CD4-positive, alpha-beta T cell treated with Interleukin-17A for 4 hours (primary cell): ENCODE data around the gene MRPL23.
"Not testable (repeated sequence)": the region's sequence is repeated elsewhere in the genome, so short reads cannot be mapped to it uniquely, and the experiment has no call there.

Experiments used
- DNase-seq: peaks from one replicate; pipeline ENCODE4 v3.0.0-alpha.2; 2020; ENCODE audit warnings: mixed read lengths

Gene MRPL23

DNA sequence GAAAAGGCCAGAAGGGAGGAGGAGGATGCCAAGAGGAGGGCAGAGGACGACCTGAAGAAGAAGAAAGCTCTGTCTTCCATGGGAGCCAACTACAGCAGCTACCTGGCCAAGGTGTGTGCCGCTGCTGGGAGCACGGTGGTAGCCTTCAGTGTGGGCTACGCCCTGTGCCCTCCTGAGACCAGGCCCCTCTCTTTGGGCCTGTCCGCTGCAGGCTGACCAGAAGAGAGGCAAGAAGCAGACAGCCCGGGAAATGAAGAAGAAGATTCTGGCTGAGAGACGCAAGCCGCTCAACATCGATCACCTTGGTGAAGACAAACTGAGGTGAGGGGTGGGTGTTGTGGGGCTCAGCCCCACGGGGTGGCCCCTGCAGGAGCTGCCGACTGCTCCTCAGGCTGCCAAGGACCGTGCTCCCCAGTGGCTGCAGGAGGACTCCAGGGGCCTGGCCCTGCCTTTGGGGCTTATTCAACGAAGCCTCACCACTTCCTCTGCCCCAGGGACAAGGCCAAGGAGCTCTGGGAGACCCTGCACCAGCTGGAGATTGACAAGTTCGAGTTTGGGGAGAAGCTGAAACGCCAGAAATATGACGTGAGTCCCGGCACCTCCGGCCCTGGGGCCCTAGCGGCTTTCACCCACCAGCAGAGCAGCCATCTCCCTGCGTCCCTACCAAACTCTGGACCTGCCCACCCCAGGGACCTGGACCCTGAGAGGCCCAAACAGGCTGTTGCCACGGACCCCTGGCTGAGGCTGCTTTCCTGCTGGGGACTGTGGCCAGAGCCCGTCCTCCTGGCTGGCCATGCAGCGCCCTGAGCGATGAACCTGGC lies 12.6 kb upstream of the MRPL23 start:
- no peak for DNase-seq

DNA sequence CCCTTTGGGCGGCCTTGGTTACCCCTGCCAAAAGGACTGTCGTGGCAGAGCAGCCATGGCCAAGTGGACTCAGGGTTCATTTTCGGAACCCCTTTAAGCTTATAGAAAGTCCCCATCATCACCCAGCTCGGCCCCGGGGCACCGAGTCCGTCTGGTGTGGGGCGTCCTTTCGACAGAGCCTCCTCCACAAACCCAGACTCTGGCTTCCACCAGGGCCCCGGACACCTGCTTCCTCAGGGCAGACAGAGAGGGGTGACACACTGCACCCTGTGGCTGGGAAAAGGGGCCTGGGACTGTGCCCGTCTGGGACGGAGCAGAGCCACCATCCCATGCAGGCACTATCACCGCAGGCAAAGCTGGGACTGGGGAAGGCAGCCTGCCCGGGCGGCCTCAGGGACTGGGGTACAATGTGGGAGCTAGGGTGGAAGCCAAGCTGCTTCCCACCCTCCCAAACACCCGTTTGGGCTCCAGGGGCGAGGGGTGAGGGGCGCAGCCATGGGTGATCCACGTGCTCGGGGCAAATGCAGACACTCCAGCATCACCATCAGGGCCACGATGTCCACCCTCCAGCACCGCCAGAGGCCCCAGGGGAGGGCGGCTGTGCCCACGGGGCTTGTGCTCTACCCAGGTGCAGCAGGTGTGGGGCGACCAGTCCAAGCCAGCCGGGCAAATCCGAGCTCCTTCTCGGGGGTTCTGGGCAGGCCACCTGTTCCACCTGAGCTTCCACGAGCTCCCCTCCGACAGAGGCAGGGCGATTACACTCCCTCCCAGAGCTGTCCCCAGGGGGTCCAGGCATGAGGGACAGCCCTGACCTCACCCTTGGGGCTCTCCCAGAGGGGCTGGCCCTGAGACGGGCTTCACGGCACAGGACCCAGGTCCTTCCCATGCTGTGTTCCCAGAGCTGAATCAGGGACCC lies 11.7 kb upstream of the MRPL23 start:
- DNase-seq: no peak

DNA sequence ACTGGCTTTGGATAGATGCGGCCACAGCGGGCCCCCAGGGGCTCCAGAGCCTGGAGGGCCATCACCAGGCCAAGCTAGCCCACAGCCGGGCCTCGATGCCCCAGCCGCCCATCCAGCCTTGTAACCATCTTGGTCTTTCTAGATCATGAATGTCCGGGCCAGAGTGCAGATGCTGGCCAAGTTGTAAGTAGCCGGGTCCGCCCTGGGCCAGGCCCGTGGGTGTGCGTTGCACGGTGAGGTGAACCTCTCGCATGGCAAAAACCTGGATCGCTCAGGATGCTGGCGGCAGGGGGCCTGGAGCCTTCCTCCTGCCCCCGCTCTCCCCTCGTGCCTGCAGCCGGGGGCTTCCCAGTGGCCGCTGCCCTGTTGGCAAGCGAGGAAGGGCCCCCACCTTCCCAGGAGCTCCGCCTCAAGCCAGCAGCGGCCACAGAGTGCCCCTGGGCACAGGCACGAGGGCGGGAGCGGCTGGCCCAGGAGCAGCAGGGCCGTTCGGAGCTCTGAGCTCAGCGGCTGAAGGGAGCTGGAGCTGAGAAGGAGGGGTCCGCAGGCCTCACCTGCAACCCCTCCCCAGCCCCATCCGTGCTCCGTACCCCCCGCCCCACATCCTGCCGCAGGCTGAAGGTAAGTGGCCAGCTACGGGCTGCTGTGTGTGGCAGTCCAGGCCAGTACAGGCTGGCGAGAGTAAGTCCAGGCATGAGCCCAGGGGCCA lies 10.9 kb upstream of the MRPL23 start:
- no peak for DNase-seq

DNA sequence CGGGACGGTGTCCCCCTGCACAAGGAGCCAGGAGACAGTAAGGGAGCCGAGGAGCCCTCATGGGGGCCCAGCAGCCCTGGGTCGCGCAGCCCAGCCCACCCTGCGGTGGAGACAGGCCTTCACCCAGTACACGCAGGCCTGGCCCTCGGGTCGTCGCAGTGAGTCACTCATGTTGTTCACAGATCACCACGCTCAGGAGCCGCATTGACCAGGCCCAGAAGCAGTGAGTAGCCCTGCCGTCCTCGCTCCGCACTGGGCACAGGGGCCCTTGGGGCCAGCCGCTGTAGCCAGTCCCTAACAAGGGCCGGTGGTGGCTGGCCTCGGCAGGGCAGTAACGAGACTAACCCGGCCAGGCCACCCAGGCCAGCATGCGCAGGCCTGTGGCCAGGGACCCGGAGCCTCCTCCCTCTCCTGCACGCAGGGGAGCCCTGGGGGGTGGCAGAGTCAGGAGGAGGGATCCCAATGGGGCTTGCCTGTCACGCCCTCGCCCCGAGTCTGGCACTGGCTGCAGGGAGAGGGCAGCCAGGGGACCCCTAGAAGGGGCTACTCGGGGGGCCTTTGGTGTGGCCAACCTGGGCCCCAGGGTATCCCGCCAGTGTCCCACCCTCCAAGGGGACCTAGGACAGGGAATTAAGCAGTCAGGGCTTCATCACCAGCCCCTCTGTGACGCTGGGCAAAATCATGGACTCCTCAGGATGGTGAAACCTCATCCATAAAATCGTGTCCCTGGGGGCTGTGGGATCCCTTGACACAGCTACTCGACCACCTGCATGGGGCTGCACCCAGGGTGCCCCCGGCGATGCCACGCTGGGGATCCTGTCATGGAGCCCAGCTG lies 10.1 kb upstream of the MRPL23 start:
- no peak for DNase-seq

DNA sequence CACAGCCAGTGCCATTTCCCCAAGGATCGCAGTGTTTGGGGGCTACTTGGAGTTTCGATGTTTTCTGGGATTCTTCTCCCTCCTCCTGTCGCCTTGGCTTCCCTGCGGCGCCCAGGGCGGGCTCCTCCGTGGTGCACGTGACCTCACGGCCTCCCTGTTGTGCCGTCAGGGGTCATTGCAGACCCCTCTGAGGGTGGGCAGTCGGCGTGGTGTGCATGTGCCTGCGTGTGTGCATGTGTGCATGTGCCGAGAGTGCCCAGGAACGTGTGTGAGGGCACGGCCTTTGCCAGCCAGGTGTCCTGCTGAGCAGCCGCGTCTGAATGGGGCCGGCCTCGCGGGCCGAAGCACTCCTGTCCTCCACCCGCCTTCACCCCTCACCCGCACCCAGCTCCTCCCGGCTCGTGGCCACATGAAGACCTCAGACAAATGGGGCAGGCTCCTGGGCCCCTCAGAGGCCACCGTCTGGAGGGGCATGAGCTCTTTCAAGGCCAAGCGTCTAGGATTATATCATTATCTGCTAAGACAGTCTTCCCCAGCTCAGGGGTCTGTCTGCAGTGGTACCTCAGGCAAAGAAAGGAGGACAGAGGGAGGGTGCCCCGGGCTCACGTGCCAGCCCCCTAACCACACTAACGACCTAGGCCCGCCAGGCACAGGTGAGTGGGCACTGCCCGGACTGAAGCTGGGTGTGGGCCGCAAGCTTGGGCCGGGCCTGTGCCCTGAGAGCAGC lies 9.4 kb upstream of the MRPL23 start:
- DNase-seq: no peak

DNA sequence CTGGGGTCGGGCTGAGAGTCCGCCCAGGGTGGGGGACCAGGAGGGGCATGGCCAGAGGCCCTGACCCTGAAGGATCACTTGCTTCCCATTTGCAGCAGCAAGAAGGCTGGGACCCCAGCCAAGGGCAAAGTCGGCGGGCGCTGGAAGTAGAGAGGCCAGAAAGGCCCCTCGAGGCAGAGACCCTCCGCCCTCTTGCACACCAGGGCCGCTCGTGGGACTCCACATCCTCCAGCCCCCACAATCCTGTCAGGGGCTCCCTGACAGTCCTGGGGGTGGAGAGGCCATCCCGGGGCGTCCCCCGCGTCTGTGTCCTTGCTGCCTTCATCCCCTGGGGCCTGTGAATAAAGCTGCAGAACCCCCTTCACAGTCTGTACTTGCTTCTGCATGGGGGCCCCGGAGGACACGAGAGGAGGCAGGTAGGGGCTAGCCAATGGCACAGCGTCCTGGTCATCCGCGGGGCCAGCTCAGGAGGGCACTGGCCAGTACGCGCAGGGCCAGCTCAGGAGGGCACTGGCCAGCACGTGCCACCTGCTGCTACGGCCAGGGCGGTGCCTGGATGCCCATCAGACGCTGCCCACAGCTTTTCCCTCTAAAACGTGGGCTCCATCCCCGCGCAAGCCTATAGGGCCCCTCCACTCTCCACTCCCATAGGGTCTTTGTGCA lies 8.7 kb upstream of the MRPL23 start:
- no peak for DNase-seq

DNA sequence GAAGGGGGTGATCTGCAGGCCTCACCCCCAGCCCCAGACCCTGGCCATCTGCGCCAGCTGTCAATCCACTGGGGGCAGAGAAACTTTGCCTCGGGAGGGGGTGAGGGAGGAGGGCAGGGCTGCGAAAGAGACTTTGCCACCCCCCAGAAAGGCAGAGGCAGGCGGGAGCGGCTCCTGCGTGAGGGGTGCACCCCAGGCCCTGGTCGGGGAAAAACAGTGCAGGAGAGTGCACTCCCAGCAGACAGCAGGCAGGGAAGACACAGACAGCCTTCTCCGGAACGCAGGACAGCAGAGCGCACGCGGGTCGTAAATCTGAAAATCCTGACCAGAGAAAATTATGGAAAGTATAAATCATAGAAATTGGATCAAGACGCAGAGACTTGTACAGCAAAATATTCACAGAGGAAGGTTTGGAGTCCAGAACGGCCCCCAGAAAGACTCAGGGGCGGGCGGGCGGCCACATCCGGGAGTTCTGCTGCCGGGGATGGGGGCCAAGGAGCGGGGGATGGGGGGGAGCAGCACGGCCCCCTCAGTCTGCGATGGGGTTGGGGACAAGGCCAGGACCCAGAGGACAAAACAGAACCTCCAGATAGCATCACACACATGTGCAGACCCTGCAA lies 8.0 kb upstream of the MRPL23 start:
- peak; percentile 24 for DNase-seq

DNA sequence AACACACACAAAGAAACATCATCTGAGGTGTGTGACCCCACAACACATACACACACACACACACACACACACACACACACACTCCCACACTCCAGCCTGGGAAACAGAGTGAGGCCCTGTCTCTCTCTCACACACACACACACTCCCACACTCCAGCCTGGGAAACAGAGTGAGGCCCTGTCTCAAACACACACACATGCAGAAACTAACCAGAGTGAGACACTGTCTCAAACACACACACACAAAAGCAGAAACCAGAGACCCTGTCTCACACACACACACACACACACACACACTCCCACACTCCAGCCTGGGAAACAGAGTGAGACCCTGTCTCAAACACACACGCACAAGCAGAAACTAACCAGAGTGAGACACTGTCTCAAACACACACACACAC lies 7.3 kb upstream of the MRPL23 start:
- not testable (repeated sequence) for DNase-seq

DNA sequence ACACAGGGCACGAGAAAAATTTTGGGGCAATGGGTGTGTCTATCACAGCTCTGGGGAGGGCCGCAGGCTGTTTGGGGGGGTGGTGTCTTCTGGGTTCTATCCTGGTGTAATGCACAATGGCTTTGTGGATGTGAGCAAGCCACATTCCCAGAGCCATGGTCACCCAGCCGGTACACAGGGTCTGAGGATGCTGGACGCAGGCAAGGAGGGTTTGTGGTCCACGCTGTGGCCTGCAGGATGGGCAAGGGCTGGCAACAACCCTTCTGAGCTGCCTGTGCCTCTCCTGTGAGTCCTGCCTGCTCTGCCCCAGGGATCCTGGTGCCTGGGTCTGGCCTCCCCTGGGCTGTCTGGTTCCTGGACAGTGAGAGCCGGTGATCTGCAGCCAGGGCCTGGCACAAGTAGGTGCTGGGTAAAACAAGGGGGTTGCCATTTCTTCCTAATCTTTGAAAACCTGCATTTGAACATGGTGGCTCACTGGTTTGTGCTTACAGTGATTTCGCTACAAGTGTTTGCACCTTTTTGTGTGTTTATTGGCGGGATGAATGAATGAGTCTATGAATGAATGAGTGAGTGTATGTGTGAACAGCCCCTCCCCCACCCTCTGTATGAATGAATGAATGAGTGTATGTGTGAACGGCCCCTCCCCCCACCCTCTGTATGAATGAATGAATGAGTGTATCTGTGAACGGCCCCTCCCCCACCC lies 4.4 kb upstream of the MRPL23 start:
- DNase-seq: no peak

DNA sequence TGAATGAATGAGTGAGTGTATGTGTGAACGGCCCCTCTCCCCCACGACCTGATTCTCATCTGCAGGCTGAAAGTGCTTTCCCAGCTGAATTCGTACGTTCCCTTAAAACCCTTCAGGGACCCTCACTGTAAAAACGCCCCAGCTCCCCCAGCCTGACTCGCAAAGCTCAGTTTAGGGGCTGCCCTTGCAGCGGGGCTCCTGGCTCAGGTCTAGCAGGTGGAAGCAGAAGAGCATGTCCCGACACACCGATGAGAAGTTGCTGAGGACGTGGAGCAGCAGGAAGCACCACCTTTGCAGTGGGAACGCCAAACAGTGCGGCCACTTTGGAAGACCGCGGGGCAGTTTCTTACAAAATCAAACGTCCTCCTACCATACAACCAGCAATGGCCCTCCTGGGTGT lies 3.6 kb upstream of the MRPL23 start:
- DNase-seq: no peak

DNA sequence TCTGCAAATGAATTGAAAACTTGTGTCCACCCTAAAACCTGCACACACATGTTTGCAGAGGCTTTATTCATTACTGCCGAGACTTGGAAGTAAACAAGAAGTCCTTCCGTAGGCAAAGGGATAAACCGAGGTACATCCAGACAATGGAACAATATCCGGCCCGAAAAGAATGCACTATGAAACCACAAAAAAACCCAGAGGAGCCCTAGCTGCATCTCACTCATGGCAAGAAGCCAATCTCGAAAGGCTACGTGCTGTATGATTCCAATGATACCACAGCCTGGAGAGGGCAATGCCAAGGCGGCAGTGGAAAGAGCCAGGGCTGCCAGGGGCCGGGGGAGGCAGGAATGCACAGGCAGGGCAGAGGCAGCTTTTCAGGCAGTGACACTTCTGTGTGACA lies 3.2 kb upstream of the MRPL23 start:
- DNase-seq: no peak

DNA sequence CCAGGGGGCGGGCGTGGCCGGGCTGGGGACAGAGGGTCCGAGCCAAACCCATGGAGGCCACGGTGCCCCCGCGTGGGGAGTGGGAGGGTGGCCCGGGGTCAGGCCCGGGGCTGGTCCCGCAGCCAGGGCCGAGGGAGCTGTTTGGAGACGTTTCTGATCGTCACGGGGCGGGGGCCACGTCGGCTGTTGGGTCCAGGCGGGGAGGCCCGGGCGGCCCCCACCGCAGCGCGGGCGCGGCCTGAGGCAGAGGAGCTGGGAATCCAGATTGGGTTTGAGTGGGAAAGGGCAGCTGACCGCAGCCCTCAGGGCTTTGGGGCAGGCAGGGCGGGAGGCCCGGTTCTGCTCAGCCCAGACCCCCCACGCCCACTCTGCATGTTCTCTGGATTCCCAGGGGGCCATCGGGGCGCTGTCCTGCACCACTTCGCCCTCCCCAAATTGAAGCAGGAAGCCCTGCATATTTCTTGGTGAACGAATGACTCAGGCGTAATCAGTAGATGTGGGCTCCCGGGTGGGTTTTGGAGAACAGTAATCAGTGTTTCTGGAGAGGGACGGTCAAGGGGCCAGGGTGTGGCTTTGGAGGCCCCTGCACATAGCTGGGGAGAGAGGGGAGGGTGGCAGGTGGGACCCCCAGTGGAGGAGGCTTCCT lies 583 bp downstream of the MRPL23 start:
- no peak for DNase-seq

DNA sequence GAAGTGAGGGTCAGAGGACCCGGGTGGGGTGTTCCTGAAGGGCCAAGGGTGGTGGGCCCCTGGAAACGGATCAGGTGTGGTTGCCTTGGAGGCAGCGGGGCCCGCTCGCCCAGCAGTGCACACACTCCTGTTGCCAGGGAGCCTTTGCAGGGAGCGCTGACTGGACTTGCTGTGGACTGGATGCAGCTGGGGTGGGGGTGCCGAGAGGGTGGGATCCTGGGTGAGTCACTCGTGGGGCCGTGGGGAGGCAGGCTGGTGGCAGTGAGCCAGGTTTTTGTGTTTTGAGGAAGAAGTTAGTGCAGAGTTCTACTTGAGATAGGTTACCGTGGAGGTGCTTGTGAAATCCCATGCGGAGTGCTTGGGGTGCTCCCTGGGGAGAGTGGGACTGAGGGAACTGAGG lies 1.3 kb downstream of the MRPL23 start:
- DNase-seq: no peak

DNA sequence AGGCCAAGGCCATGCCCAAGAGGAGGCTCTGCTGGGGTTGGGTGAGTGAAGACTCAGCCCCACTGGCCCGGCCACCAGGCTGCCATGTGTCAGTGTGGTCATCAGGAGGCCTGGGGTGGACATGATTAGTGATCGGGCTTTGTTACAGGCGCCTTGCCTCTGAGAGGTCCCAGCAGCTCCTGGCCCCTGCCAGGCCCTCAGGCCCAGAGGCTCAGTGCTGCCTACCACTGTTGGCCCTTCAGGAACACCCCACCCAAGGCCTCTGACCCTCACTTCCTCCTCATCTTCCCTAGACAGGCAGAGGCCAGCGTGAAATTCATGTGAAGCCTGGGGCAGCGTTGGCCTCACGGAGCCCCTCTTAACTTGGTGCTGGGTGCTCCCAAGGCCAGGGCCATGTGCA lies 2.2 kb downstream of the MRPL23 start:
- DNase-seq: no peak

DNA sequence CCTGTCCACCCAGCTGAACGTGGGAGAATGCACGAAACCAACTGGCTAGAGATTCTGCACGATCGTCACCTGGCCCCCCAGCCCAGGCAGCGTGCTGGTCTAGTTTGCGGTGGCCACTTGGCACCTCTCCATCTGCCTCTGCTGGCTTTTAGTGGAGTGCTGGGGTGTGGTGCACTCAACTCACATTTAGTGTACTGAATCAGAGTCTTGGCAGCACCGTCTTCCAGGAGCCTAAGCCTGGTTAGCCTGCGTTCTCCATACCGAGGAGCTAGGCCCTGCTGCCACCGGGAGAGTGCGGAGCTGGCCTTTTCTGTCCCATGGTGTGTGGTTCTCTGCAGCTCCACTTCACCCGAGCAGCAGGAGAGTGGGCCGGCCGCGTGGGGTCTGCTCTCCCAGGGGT lies 2.8 kb downstream of the MRPL23 start:
- no peak for DNase-seq

DNA sequence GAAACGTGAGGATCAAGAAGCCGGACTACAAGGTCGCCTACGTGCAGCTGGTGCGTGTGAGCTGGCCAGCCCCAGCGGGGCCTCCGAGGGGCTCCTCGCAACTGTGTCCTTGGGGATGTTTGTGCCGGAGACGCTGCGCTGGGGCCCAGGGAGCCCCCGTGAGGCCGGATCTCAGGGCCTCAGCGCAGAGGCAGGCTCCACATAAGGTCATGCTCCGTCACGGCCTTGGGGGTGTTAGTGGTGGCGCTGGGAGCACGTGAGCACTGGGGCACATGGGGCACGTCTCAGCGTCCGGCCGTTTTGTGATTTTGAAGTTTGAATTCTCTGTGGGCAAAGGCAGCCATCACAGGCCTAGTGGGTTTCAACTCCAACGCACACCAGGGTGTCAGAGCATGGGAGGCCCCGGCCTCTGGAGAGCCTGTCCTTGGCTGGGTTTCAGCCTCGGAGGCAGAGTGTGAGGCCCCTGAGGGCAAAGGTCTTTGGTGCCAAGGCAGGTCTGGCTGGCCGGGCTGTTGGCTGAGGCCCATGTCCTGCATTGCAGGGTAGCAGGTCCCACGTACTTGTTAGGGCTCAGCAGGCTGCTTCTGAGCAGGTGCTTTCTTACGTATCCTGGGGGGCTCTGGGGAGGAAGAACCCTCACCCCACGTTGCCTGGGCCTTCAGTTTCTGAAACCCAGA lies 5.8 kb downstream of the MRPL23 start:
- no peak for DNase-seq

DNA sequence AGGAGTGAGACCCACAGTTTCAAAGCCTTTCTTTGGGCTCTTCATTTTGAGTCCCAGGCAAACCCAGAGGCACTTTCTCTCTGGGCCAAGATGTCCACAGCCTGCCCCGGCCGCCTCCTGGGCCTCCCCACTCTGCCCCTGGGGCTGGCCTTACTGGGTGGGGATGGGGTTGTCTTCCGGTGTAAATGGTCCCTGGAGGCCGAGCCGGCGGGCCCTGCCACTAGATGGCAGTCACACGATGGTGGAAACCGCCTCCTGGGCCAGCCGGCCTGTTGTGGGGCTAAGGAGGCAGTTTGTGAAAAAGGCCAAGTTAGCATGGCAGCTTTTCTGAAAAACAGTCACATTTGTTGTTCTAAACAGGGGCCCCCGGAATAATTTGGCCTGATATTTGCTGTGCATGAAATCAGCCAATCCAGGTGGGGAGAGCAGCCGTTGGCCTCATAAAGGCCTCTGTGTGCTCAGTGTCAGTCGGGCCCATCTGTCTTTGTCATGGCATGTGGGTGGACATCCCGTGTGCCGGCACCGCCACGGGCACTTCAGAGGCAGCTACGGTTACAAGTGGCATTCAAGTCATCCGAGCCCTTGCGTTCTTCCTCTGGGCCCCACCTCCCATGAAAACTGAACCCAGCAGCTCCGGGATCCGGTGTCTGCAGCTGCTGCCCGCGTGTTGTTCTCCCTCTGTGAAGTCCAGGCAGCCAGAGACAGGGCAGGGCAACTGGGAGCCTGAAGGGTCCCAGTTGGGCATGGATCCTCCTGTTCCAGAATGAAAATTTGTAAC lies 6.5 kb downstream of the MRPL23 start:
- DNase-seq: no peak

DNA sequence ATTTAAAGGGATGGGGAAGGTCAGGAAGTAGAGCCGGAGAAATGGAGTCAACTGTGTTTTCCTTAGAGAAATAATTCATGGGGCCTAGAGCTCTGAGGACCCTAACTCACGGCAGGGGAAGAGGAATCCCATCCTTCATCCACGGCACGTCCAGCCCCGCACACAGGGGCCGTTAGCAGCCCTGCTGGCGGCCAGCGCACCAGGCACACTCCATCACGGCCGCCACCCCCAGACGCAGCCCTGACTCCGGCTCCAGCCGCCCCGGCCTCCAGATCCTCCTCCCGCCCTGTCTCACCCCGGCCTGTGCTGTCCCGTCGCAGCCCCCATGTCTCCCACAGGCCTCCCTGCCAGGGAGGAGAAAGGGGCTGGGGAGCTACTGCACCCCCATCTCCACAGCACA lies 11.2 kb downstream of the MRPL23 start:
- DNase-seq: no peak
